ENCODE results near the gene PFN2.

DNA sequence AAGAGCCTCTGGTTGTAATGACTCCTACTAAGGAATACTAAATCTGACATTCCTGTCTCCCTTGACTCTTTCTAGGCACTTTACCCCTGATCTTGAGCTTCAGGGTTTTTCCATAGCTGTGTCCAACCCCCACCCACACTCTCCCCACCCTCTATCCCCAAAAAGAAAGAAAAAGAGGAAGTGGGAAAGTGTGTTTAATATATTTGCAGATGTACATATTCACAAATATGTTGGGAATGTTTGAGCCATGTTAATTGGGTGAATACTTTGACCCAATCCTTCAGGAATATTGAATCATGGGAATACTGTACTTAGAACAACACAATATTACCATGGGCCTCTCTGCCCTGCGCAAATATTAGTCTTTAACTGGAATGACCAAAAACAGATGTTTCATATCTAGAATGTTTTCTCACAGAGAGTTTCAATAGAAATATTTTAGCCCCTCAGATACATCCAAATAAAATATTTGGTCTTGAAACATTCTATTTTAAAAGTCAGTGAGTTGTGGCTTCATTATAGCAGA, 19.8 kb upstream of the PFN2 start:
- TF ChIP-seq, protein P1, sequence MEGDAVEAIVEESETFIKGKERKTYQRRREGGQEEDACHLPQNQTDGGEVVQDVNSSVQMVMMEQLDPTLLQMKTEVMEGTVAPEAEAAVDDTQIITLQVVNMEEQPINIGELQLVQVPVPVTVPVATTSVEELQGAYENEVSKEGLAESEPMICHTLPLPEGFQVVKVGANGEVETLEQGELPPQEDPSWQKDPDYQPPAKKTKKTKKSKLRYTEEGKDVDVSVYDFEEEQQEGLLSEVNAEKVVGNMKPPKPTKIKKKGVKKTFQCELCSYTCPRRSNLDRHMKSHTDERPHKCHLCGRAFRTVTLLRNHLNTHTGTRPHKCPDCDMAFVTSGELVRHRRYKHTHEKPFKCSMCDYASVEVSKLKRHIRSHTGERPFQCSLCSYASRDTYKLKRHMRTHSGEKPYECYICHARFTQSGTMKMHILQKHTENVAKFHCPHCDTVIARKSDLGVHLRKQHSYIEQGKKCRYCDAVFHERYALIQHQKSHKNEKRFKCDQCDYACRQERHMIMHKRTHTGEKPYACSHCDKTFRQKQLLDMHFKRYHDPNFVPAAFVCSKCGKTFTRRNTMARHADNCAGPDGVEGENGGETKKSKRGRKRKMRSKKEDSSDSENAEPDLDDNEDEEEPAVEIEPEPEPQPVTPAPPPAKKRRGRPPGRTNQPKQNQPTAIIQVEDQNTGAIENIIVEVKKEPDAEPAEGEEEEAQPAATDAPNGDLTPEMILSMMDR (IDR thresholded peaks at IDR 0.05): no peak
- TF ChIP-seq POLR2AphosphoS5 (IDR thresholded peaks at IDR 0.05; ENCODE audit: insufficient read depth in 1 of 2, low read depth in 1 of 2): no peak
- no peak for TF ChIP-seq POLR2A (IDR thresholded peaks at IDR 0.05)
